A673 (cell line): Measurements from ENCODE around the gene CALN1. TPM values are rescaled to one million over a fixed set of nuclear protein-coding genes. Genes with fewer than 3 reads are reported as not detected.

ENCODE experiments used
- BruUV-seq: library from RNA; stranded (reverse); fragments of 400-500 nt; replicated peaks from 2 replicates; lab custom pipeline; 2021; lab: Mats Ljungman, UMichigan
- CTCF ChIA-PET: fragments of 300-600 bp; sonication (Branson Sonifier 250); formaldehyde crosslinking; loops from one replicate; lab custom pipeline; 2022; ENCODE audit warnings: antibody characterized with exemption; lab: Charles Lee
- POLR2A ChIA-PET: fragments of 300-600 bp; sonication (Branson Sonifier 250); formaldehyde crosslinking; loops from one replicate; lab custom pipeline; 2022; ENCODE audit warnings: antibody characterized with exemption; ENCODE audit not compliant: low non-redundant PET; lab: Charles Lee
- DNase-seq: peaks from one replicate; pipeline ENCODE4 v3.0.0-alpha.2; 2015; ENCODE audit warnings: low spot score
- H3K27ac ChIP-seq: fragments of 200-600 bp; sonication (generic); 2 replicates; pipeline ENCODE4 v1.5.1; 2016; ENCODE audit warnings: mixed run types, low read depth, mild to moderate bottlenecking, mixed read lengths, antibody characterized with exemption, low read length; ENCODE audit not compliant: poor library complexity, severe bottlenecking
- H3K27me3 ChIP-seq: fragments of 200-600 bp; sonication (generic); replicated peaks from 2 replicates; pipeline ENCODE4 v1.6.1; 2017; ENCODE audit warnings: mixed run types, low read depth, mild to moderate bottlenecking, mixed read lengths, antibody characterized with exemption, low read length; ENCODE audit not compliant: insufficient read depth, poor library complexity
- H3K36me3 ChIP-seq: fragments of 200-600 bp; sonication (generic); 2 replicates; pipeline ENCODE4 v1.6.1; 2016; ENCODE audit warnings: mixed run types, mild to moderate bottlenecking, mixed read lengths, antibody characterized with exemption, low read length; ENCODE audit not compliant: insufficient read depth, poor library complexity, severe bottlenecking
- H3K4me1 ChIP-seq: fragments of 200-600 bp; sonication (generic); 2 replicates; pipeline ENCODE4 v1.6.1; 2017; ENCODE audit warnings: mixed run types, mild to moderate bottlenecking, mixed read lengths, antibody characterized with exemption, low read length; ENCODE audit not compliant: insufficient read depth, poor library complexity, severe bottlenecking
- H3K4me3 ChIP-seq: fragments of 200-600 bp; sonication (generic); 2 replicates; pipeline ENCODE4 v1.5.1; 2016; ENCODE audit warnings: low read depth, mixed run types, mild to moderate bottlenecking, mixed read lengths, low read length; ENCODE audit not compliant: poor library complexity, severe bottlenecking
- H3K9me3 ChIP-seq: fragments of 200-600 bp; sonication (generic); 2 replicates; pipeline ENCODE4 v1.6.1; 2016; ENCODE audit warnings: mixed run types, low read depth, mild to moderate bottlenecking, mixed read lengths, antibody characterized with exemption, low read length; ENCODE audit not compliant: poor library complexity, severe bottlenecking
- EZH2 ChIP-seq: fragments of 200-600 bp; sonication (generic); IDR thresholded peaks from 2 replicates; pipeline ENCODE4 v1.6.1; 2017; ENCODE audit warnings: borderline replicate concordance, low read depth, mild to moderate bottlenecking, mixed read lengths, antibody characterized with exemption, low read length; ENCODE audit not compliant: poor library complexity, severe bottlenecking
- intact Hi-C: fragments of 100-400 bp; cut with micrococcal nuclease; formaldehyde crosslinking; loops from one replicate; pipeline ENCODE4 v1.10.0; 2022; ENCODE audit not compliant: unreplicated experiment
- total RNA-seq: library from RNA; stranded (reverse); gene quantifications from 2 replicates; pipeline ENCODE4 v1.2.3, GENCODE V29; 2021
- TF ChIP-seq, protein P1 (sequence below): fragments of 300-800, 200-600 bp; sonication (generic); conservative IDR thresholded peaks from 2 replicates; pipeline ENCODE4 v1.5.1; 2017; ENCODE audit warnings: low read depth, mild to moderate bottlenecking, antibody characterized with exemption, low read length, moderate library complexity, mixed read lengths

Gene CALN1
- total RNA-seq, 1 experiment from 2014 or later = not detected

DNA sequence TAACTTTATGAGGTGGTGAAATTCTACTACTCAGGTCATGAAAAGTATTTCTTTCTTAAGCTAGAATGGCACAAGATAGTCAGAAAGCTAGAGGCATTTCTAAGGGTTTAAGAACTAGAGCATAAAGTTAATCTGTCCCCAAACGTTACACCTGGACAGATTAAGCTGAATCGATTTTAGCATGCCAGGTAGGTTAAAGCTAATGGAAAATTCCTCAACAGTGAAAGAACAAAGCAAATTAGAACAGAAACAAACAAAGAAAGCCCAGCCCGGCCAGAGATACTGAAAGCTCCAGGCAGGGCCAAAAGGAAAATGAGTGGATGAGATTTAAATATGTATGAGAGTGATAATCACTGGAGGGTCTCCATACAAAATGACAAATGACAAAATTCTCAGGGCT, 293.8 kb downstream of the CALN1 start:
- Histone ChIP-seq H3K27ac (no peak overlapping the region), H3K4me3 (no peak overlapping the region), H3K36me3 (no peaks in the 10 kb centered on the region), H3K9me3 (peaks cover 25% of the 10 kb centered on the region), H3K27me3 (no peaks in the 10 kb centered on the region), H3K4me1 (no peaks in the 10 kb centered on the region)
- TF ChIP-seq, protein P1, sequence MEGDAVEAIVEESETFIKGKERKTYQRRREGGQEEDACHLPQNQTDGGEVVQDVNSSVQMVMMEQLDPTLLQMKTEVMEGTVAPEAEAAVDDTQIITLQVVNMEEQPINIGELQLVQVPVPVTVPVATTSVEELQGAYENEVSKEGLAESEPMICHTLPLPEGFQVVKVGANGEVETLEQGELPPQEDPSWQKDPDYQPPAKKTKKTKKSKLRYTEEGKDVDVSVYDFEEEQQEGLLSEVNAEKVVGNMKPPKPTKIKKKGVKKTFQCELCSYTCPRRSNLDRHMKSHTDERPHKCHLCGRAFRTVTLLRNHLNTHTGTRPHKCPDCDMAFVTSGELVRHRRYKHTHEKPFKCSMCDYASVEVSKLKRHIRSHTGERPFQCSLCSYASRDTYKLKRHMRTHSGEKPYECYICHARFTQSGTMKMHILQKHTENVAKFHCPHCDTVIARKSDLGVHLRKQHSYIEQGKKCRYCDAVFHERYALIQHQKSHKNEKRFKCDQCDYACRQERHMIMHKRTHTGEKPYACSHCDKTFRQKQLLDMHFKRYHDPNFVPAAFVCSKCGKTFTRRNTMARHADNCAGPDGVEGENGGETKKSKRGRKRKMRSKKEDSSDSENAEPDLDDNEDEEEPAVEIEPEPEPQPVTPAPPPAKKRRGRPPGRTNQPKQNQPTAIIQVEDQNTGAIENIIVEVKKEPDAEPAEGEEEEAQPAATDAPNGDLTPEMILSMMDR = no peak
- no peak for TF ChIP-seq EZH2
- no TSS peak for BruUV-seq
- POLR2A ChIA-PET = no interaction called here
- no peak for DNase-seq
- CTCF ChIA-PET = no interaction called here
- intact Hi-C loops = no loop called here

DNA sequence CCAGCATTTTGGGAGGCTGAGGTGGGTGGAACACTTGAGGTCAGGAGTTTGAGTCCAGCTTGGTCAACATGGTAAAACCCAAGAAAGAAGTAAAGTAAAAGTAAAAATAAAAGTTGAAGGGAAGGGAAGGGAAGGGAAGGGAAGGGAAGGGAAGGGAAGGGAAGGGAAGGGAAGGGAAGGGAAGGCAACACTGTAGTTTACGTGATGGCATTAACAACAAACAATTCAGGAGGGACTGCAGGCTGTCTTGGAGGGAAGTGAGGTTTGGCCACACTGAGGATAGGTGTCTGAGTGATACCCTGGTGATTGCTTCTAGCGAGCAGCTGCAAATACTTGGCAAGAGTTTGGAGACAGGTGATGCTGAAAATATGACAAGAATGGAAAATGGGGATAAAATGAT, 298.0 kb downstream of the CALN1 start:
- Histone ChIP-seq H3K36me3 (no peaks in the 10 kb centered on the region), H3K4me1 (no peaks in the 10 kb centered on the region), H3K4me3 (no peak overlapping the region), H3K9me3 (peaks cover 48% of the 10 kb centered on the region), H3K27me3 (no peaks in the 10 kb centered on the region), H3K27ac (no peak overlapping the region)
- intact Hi-C loops = no loop called here
- DNase-seq = no peak
- ChIA-PET CTCF (no interaction called here), POLR2A (no interaction called here)
- TF ChIP-seq, protein P1 = no peak
- no TSS peak for BruUV-seq

DNA sequence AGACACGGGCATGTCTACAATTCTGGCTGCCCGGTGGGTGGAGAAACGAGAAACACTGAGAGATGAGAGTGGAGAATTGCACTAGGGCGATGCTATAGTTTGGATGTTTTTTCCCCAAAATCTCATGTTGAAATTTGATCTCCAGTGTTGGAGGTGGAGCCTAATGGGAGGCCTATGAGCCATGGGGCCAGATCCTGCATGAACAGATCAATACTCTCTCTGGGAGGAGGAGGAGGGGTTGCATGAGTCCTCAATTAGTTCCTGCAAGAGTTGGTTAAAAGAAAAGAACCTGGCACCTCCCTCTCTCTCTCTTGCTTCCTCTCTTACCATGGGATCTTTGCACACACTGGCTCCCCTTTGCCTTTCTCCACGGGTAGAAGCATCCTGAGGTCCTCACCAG, 299.1 kb downstream of the CALN1 start:
- Histone ChIP-seq H3K4me3 (no peak overlapping the region), H3K27ac (no peak overlapping the region), H3K4me1 (no peaks in the 10 kb centered on the region), H3K9me3 (peaks cover 41% of the 10 kb centered on the region), H3K36me3 (no peaks in the 10 kb centered on the region), H3K27me3 (no peaks in the 10 kb centered on the region)
- ChIA-PET POLR2A (no interaction called here), CTCF (no interaction called here)
- DNase-seq = no peak
- TF ChIP-seq, protein P1 = no peak
- no peak for TF ChIP-seq EZH2
- intact Hi-C loops = no loop called here
- no TSS peak for BruUV-seq
